CD4-positive, alpha-beta T cell treated with Interleukin-15 for 4 hours (primary cell): ENCODE measurements around the gene NDNF.
A peak's percentile ranks its signal among the peaks of the same experiment; 100 is the strongest.

Experiments used
- DNase-seq: peaks from one replicate; pipeline ENCODE4 v3.0.0-alpha.2; 2020; ENCODE audit warnings: low spot score

NDNF gene, protein sequence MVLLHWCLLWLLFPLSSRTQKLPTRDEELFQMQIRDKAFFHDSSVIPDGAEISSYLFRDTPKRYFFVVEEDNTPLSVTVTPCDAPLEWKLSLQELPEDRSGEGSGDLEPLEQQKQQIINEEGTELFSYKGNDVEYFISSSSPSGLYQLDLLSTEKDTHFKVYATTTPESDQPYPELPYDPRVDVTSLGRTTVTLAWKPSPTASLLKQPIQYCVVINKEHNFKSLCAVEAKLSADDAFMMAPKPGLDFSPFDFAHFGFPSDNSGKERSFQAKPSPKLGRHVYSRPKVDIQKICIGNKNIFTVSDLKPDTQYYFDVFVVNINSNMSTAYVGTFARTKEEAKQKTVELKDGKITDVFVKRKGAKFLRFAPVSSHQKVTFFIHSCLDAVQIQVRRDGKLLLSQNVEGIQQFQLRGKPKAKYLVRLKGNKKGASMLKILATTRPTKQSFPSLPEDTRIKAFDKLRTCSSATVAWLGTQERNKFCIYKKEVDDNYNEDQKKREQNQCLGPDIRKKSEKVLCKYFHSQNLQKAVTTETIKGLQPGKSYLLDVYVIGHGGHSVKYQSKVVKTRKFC

DNA sequence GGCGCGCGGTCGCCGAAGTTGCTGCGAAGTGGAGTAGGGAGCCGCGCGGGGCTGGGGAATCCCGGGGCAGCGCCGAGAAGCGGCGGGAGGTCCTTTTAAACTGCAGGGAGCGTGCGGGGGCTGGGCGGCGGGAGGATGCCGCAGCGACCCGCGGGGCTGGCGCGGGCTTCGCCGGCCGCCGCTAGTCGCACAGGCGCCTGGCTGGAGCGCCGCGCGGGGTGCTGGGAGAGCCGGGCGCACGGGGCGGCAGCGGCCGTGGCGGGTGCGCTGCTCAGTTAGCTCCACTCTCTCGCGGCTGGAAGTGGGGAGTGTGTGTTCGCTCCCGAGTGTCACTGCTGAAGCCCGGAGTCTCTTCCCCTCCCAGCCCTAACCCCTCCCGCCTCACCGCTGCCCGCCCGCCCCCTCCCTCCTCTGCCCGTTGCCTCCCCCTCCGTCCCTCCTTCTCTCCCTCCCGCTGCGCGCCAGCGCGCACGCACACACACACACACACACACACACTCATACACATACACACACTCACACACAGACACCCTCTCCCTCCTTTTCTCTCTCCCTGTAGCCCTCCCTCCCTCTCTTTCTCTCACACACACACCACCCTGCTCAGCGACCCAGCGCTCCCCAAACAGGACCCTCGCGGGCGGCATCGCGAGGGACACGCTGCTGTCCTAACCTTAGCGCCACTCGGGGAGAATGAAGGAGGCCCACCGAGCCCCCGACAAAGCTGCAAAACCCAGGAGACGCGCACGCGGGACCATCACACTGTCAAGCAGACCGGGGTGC, at the start of gene NDNF:
Gene NDNF, minus strand, starts transcription at position 312 of the 780 bp plus-strand sequence. CDS start 26,698 bp downstream, outside the sequence.
- DNase-seq = peak; percentile 22

DNA sequence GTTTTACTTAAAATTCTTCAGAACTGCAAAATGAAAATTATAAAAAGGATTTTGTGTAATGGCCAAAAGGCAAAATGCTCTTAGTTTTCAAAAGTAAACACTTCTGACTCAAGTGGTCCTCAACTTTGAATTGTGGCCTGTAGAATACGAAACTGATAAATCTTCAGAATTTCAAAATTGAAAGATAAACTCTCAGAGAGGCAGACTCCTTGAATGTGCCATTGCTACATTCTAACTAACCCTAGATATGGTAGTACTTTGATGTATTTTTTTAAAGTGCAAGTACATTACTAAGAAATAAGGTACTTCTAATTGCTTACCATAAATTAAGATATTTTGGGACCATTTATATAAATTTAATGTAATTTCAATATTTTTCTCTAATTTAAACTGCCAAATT, 47.4 kb upstream of the NDNF start:
- DNase-seq = no peak

DNA sequence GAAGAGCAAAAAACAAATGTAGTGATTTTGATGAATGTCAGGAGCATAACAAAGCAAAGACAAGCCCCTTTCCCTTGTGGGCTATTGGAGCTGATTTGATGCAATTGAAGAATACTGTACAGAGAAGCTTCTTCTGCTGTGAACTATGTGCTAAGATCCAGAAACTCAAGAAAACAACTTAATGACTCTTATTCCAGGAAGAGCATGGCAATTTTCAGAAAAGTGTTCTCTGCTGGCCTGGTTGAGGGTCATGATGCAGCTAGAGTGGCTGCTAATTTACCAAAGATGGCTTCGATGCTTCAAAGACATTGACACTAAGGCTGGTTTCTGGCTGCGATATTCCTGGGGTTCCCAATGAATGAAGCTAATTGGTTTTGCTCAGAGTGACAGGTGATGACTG, 46.0 kb upstream of the NDNF start:
- no peak for DNase-seq

DNA sequence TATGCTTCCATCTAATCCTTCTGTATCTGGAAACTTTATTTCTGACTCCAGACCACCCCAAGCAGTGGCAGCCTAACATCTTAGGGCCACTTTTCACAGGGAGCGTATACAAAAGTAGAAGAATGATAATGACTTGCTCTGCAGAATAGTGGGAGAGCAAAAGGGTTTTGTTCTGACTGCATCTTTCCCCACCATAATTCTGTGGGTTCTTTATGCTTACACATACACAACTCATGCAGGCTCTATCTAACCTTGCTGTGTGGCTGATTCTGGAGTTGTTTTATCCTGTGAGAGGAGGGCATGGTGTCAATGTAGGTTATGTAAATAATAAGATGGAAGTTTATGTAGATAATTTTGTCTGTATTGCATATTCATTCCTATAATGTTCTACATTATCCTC, 42.4 kb upstream of the NDNF start:
- no peak for DNase-seq

DNA sequence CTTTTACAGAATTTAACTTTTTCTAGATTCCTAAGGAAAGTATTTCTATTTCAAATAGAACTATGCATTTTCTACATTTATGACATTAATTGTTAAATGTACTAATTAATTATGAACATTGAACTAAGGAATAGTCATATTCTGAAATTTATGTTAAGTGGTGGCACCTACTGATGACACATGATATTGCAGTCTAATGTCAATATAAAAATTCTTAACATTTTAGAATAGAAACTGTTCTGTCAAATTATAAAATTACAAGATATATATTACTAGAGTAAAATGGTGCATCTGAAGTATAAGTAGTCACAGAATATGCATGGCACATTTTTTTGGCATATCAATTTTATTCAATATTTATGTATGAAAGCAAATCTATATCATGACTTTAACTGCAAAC, 40.2 kb upstream of the NDNF start:
- DNase-seq = no peak

DNA sequence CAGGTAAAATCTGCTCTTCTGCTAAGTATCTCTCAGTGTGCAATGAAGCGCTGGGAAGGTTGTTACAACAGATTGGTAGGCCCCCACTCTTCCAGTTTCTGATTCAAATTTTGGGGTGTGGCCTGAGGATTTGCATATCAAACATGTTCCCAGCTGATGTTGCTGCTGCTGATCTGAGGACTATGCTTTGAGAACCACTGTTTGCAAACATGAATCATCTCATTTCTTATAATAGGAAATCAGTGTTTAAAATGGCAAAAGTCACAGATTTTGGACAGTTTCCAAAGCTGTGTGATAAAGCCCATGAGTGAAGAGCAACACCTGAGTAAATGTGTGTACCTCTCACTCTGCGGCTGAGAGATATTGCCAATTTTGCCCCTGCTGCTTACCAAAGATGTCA, 36.2 kb upstream of the NDNF start:
- DNase-seq = no peak

DNA sequence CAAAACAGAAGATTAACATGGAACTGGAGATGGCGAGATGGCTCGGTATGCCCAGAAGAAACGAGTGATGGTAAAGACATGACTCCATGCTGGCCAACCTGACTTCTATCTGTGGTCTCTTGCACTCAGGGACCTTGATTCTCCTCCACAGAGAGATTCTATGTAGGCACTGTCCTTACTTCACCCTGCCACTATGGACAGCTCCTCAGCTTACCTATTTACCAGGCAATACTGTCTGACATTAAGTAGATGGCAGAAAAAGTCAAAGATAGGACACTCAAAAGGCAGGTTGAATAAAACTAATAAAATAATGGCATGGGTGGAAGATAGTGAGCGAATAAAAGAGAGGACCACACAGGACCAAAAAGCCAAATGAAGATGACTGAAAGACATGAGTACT, 35.2 kb upstream of the NDNF start:
- DNase-seq = no peak

DNA sequence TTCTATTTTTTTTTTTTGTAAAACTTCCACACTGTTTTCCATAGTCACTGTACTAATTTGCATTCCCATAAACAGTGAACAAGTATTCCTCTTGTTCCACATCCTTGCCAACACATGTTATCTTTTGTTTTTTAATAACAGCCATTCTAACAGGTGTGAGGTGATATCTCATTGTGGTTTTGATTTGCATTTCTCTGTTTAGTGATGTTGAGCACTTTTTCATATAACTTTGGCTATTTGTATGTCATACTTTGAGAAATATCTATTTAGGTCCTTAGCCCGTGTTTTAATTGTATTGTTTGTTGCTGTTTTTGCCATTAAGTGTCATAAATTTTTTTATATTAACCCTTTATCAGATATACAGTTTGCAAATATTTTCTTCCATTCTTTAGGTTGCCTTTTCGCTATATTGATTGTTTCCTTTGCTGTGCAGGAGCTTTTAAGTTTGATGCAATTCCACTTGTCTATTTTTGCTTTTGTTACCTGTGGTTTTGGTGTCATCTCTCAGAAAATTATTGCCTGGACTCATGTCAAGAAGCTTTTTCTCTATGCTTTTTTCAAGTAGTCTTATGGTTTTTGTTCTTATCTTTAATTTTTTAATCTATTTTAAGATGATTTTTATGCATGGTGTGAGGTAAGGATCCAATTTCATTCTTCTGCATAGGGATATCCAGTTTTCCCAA, 27.9 kb upstream of the NDNF start:
- no peak for DNase-seq

DNA sequence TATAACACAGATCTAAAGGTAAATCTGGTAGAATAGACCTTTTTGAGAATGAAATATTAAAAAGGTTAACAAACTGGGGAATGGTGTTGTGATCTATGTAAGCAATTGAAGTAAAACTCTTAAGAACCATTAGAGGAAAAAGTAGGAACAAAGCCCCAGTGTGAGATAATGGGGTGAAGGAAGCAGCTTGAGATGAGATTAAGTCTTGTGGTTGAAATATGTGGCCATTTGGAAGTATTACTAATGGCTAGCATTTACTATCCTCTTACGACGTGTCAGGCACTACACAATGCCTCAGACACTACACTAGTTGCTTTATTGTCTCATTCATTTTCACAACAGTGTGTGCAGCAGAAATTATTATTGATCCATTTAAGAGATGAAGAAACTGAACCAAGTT, 25.9 kb upstream of the NDNF start:
- no peak for DNase-seq

DNA sequence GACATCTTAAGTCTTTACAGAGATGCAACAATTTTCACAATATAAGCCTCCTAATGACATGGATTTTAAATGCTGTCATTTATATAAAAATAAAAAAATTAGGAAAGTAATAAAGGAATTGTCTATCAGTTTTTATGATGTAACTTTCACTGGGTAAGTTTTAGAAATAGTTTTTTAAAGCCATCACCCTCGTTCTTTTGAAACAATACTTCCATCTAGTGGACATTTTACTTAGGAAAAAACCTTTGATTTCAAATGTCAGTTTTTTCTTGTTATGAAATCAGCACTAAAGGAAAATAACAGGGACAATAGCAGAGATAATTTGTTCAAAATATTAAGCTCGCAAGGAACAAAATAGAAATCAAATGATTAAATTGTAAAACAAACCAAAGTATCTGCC, 24.3 kb upstream of the NDNF start:
- no peak for DNase-seq

DNA sequence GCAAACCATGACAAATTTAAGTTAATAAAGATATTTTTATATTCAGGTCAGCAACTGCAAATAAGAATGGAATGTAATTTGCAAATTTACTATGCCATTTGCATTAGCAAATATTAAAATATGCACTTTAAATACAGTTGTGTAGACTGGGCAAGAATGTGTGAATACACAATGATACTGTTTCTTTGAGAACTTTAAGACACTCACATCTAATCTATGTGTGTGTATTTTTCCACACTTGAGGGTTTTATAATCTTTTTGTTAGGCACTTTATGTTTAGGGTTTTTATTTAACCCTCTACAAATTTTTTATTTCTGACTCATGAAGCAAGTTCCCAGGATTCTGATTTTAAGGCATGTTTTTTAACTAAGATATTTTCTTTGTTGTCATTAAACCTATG, 23.9 kb upstream of the NDNF start:
- no peak for DNase-seq

DNA sequence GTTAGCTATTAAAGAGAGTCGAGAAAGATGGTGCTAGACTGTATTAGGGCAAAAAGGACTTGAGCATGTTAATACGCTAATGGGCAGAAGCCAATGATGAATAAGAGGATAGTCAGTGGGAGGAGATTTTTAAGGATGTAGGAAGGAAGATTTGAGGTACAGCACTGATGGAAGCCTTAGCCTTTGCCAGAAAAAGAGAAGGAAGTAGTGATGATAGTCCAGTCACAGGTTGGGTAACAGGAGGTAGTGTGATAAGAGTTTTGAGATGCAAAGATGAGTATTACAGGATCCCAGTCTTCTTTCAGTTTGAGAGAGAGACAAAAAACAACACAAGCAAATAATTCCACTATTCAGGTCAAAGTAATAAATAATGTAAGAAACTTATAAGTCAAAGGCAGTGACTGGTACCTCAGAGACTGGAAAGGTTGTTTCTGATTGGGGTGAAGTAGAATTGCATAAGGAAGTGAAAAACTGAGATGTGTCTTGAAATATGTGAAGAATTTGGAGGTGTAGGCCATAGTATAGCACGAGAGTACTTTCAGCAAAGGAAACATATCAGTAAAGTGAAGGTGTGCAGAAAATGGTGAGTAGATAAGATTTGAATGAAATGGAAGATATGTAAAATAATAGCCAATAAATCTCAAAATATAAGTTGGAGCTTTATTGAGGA, 22.1 kb upstream of the NDNF start:
- no peak for DNase-seq

DNA sequence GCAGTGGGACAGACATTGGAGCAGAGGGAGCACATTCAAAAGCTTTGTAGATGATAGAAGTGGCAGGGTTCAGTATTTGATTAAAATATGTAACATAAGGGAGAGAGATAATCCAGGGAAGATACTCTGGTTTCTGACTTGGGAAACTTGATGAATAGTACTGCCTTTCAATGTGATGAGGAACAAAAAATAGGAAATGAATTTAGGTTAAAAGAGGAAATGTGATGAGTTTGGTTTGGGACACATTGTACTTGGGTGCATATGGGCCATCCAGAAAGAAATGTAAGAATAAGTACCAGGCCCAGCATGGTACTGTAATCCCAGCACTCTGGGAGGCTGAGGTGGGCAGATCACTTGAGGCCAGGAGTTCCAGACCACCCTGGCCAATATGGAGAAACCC, 20.9 kb upstream of the NDNF start:
- DNase-seq = no peak

DNA sequence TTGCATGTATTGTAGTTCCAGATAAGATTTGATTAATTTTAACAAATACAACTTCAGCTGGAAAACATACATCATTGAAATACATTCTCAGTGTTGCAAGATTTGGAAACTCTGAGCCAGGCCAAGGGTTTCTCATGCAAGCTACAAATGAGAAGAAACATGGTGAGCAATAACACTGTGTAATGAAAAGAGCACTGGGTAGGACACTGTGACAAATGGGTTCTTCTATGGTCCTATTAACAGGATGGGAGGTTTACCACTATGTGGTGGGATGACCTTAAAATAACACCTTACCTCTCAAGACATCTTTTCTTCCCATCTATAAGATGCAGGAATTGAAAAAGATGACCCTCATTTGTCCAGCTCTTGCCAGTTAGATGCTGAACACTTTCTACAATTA, 19.6 kb upstream of the NDNF start:
- DNase-seq = no peak

DNA sequence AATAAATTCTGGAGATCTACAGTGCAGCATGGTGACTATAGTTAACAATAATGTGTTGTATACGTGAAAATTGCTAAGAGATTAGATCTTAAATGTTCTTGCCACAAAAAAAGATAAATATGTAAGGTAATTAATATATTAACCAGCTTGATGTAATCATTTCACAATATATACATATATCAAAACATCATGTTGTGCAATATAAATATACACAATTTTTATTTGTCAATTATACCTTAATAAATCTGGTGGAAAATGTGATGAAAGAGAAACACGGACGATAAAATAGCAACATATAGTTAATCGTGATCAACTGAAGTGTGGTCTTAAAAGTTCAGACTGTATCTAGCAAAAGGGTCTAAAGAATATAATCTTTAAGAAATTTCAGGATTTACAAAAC, 16.5 kb upstream of the NDNF start:
- DNase-seq = no peak

DNA sequence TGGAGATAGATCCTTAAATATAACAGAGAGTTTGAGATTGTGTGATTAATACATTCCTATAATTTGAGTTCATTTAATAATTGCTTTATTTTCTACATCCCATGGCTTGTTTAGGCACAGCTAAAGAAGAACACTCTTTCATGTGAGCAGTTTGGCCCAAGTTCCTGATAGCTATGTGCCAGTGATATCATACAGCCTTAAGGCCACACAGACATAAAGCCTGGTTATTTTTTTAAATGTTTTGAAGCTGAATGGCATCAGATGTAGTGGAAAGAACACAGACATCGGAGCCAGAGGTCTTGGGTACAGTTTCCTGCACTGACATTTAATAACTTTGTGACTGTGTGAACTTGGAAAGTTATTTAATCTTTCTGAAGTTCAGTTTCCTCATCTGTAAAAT, 7.0 kb upstream of the NDNF start:
- no peak for DNase-seq

DNA sequence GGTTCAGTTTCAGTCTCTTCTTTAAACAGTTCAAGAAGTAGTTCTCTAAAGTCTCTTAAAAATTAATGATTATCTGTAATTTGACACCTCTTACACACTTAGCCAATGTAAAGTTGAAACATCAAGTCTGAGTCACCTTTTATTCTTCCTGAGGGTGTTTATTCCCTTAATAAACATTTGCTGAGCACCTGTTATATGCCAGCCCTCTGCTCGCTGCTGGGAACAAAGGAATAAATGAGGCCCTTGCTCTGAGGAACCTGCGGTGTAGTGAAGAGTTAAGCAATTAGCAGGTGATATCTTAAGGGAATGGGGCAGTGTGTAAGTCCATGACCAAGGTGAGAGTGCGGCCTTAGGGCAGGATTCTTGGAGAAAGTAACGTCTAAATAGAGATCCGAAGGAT, 5.2 kb upstream of the NDNF start:
- no peak for DNase-seq

DNA sequence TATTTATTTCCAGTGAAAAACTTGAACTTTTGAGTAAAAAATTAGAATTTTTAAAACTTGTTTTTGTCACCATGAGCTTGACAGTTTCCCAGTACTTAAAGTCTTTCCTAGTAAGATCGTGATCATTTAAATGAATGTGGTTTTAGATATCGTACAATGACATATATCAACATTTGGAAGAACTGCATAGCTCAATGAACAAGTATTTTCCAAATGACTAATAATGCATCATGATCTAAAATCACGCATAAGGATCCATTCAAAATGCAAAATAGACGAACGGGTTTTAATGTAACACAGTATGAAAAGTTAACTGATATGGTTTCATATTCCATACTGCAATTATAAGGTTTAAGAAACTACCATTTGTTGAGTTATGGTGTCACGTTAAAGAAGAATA, 4.1 kb upstream of the NDNF start:
- no peak for DNase-seq

DNA sequence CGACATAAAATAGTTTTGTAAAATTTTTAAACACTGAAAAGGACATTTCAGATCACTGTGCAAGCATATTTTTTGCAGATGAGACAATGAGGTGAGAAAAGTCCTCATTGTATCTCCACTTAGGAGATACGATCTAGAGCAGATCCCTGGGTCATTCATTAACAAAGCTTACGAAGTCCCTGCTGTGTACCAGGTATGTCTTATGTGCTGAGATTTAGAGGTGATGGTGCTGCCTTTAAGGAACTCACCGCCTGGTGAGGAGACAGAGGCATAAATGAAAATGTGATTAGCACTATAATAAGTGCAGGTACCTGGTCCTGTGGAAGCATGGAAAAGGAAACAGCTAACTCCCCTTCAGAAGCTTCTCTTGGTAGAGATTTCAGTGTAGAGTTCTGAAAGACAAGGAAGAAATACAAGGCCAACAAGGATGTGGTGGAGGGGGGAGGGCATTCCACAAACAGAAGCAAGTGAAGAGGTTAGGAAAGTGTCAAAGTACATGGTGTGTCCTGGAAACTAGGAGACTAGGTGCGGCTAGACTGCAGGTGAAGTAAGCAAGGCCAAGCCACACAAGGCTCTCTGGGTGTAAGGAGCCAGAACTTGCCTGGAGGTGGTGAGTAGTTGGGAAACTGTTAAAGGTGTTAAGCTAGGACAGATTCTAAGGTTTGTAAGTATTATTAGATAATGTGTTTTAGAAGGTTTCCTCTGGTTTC, 1.5 kb upstream of the NDNF start:
- no peak for DNase-seq

DNA sequence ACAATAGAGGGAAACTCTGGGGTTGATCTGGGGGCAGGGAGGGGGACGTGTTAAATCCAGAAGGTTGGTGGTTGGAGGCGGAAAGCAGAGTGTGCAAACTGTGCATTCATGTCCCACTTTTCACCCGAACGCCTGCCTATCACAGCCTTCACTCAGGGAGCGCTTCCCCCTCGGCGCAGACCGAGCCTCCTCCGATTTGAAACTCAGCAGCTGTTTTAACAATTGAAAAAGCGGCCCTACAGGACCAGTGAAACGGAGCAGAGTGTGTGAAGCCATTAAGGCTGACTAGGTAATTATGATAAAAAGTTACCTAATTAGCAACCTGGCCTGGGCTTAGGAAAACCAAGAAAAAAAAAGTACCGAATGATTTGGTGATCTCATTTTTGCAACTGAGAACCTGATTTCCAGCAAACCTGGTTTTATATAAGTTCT, 685 bp upstream of the NDNF start:
- DNase-seq = no peak

DNA sequence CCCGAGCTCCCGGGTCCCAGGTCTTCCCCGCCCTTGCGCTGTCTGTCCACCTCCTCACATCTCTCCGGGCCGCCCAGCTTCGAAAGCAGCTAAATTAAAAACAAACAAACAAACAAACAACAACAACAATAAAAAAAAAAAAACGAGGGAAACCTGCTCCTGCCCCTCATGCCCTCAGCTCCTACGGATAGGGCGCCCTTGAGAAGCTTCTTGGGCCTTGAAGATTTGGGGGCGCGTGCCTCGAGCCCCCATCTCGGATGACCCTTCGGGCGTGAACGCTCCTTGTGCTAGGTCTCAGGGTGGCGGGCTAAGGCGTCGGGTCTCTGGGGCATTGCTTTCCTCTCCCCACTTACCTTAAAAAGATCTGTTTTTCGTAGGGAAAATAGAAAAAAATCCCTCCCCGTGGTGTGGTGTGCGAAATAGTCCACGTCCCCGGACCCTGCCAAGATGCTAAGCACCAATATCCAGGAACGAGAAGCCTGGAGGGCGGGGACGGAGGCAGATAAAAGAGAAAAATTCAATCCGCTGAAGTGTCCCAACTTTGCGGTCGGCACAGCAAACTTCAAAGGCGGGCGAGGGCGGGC, 603 bp downstream of the NDNF start:
- DNase-seq = no peak
